NCI-H1694 (cell line): ENCODE measurements around the gene SKI.

ENCODE experiments used
- DNase-seq: peaks from one replicate; lab custom pipeline; 2025; lab: John Stamatoyannopoulos, UW

The SKI gene

GRCh38 chr1:2194319-2194897 is 33.7 kb upstream of the SKI start, which contains the start of gene FAAP20:
FAAP20 (minus strand) TSS chr1:2194772; CDS start chr1:2194749, 23 bp downstream.
- no peak for DNase-seq

- peak; percentile 44 for DNase-seq
Observed at GRCh38 chr1:2194898-2195673, 33.0 kb upstream of the SKI start.

GRCh38 chr1:2195785-2196184 is 32.3 kb upstream of the SKI start:
- DNase-seq, result no peak

GRCh38 chr1:2196901-2197638 is 31.0 kb upstream of the SKI start:
- DNase-seq, result no peak

- DNase-seq, result no peak
Observed at GRCh38 chr1:2197707-2198165, 30.4 kb upstream of the SKI start.

- no peak for DNase-seq
Observed at GRCh38 chr1:2198571-2198970, 29.5 kb upstream of the SKI start.

GRCh38 chr1:2199042-2199810 is 28.9 kb upstream of the SKI start:
- no peak for DNase-seq

- no peak for DNase-seq
Observed at GRCh38 chr1:2200308-2200943, 27.7 kb upstream of the SKI start.

- DNase-seq, result no peak
Observed at GRCh38 chr1:2201062-2201461, 27.1 kb upstream of the SKI start.

GRCh38 chr1:2202008-2202575 is 26.0 kb upstream of the SKI start:
- no peak for DNase-seq

GRCh38 chr1:2202843-2203601 is 25.1 kb upstream of the SKI start:
- DNase-seq, result no peak

- no peak for DNase-seq
Observed at GRCh38 chr1:2203671-2204414, 24.3 kb upstream of the SKI start.

- no peak for DNase-seq
Observed at GRCh38 chr1:2204415-2205190, 23.5 kb upstream of the SKI start.

- no peak for DNase-seq
Observed at GRCh38 chr1:2205191-2205952, 22.7 kb upstream of the SKI start.

GRCh38 chr1:2206813-2207487 is 21.2 kb upstream of the SKI start:
- DNase-seq, result no peak

- no peak for DNase-seq
Observed at GRCh38 chr1:2208309-2209239, 19.5 kb upstream of the SKI start.
